HepG2 (cell line): ENCODE results near the gene CARMIL3. TPM values are rescaled to one million over a fixed set of nuclear protein-coding genes. Genes with fewer than 3 reads are reported as not detected.
A peak's percentile ranks its signal among the peaks of the same experiment; 100 is the strongest.

Source experiments
- FOXC1 ChIP-seq: sonication (generic); formaldehyde crosslinking; IDR thresholded peaks from 2 replicates; pipeline ENCODE4 v1.8.0; 2022; ENCODE audit warnings: mild to moderate bottlenecking, missing genetic modification reagents, borderline replicate concordance
- HNF1B ChIP-seq: sonication (generic); formaldehyde crosslinking; IDR thresholded peaks from 2 replicates; pipeline ENCODE4 v1.5.1; 2020; ENCODE audit warnings: mild to moderate bottlenecking, moderate library complexity, missing genetic modification reagents
- MLLT10 ChIP-seq: sonication (generic); formaldehyde crosslinking; IDR thresholded peaks from 2 replicates; pipeline ENCODE4 v1.4.0; 2020; ENCODE audit warnings: missing genetic modification reagents
- NR0B2 ChIP-seq: sonication (generic); formaldehyde crosslinking; IDR thresholded peaks from 2 replicates; pipeline ENCODE4 v1.4.0; 2020; ENCODE audit warnings: mild to moderate bottlenecking, missing genetic modification reagents
- RBFOX2 ChIP-seq: fragments of 200-400 bp; formaldehyde crosslinking; IDR thresholded peaks from 2 replicates; pipeline ENCODE4 v1.6.1; 2017; ENCODE audit warnings: low read depth, mild to moderate bottlenecking, low read length
- REPIN1 ChIP-seq: sonication (generic); formaldehyde crosslinking; IDR thresholded peaks from 2 replicates; pipeline ENCODE4 v1.8.0; 2022; ENCODE audit warnings: missing genetic modification reagents, low read depth, mild to moderate bottlenecking, borderline replicate concordance
- SNAI1 ChIP-seq: sonication (generic); formaldehyde crosslinking; IDR thresholded peaks from 2 replicates; pipeline ENCODE4 v1.5.0; 2020; ENCODE audit warnings: mild to moderate bottlenecking, missing genetic modification reagents, borderline replicate concordance
- SP4 ChIP-seq: sonication (generic); formaldehyde crosslinking; IDR thresholded peaks from 2 replicates; pipeline ENCODE4 v1.8.1; 2023; ENCODE audit warnings: mild to moderate bottlenecking, missing genetic modification reagents
- TOPORS ChIP-seq: sonication (generic); formaldehyde crosslinking; IDR thresholded peaks from 2 replicates; pipeline ENCODE4 v1.8.0; 2023; ENCODE audit warnings: mild to moderate bottlenecking, missing genetic modification reagents
- polyA plus RNA-seq, 8 experiments: library from polyadenylated mRNA; depleted of rRNA in 3 of 8; stranded (reverse) in 7 of 8; unstranded in 1 of 8; fragments of >200 nt; fragmentation: Illumina TruSeq in 4 of 8; extraction: Trizol in 4 of 8; gene quantifications; 2 replicates each; pipeline versions ENCODE4 v1.2.1 to v1.2.3, GENCODE V29; 2011 to 2016; ENCODE audit warnings: low read depth in 4 of 8, missing spikeins in 1 of 8, mixed read lengths in 1 of 8; ENCODE audit not compliant: insufficient read depth in 1 of 8
- total RNA-seq, 5 experiments: library from RNA; depleted of rRNA; stranded (reverse); fragments of >200 nt; fragmentation: Illumina TruSeq; extraction: Trizol; gene quantifications; 2 replicates each; pipeline ENCODE4 v1.2.3, GENCODE V29; 2016; ENCODE audit warnings: low read depth in 1 of 5
- TF ChIP-seq, protein P1 (sequence below): sonication (generic); formaldehyde crosslinking; IDR thresholded peaks from 2 replicates; pipeline ENCODE4 v1.5.0; 2020; ENCODE audit warnings: mild to moderate bottlenecking, missing genetic modification reagents
- TF ChIP-seq, protein P2 (sequence below): sonication (generic); formaldehyde crosslinking; IDR thresholded peaks from 2 replicates; pipeline ENCODE4 v1.5.0; 2020; ENCODE audit warnings: missing genetic modification reagents, mild to moderate bottlenecking, borderline replicate concordance
- TF ChIP-seq, protein P3 (sequence below): sonication (generic); formaldehyde crosslinking; IDR thresholded peaks from 2 replicates; pipeline ENCODE4 v1.5.0; 2020; ENCODE audit warnings: mild to moderate bottlenecking, missing genetic modification reagents, borderline replicate concordance

The CARMIL3 gene
- total and polyA plus RNA-seq, 2 of the 13 experiments (the other 11 are each of a cell fraction or from before 2014, with no cell fraction given), result 0.27 to 0.55 TPM

DNA sequence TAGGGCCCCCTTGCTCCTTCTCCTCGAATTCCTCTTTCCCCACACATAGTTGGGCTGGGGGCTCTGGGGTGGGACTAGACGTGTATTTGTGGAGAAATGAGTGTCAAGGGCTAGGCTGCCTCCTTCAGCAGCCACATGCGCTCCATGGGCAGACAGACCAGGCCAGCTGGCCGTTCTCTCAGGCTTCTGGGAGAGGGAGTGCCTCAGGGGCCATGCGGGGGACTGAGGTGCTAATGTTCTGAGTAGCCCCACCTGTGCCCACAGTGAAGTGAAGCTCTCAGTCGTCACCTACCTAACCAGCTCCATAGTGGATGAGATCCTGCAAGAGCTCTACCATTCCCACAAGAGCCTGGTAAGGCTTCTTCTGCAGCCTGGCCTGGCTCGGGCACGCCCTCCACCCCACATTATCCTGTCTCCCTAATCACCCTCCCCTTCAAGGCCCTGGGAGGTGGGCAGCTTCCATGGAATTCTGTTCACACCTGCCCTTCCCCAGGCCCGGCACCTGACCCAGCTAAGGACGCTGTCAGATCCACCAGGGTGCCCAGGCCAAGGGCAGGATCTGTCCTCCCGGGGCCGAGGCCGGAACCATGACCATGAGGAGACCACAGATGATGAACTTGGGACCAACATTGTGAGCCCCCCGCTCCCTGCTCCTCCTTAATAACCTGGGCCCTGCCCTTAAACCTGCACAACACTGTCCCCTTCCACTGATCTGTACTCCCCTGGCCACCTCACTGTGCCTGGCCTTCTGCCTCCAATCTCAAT, 10.6 kb downstream of the CARMIL3 start (continued):
- TF ChIP-seq FOXC1 (CRISPR knock-in tag) (0 out of 2 replicates have a peak, but pooled peaks have one; percentile 36), MLLT10 (no peak), NR0B2 (0 out of 2 replicates have a peak, but pooled peaks have one; percentile 36), HNF1B (CRISPR knock-in tag) (no peak), SNAI1 (CRISPR knock-in tag) (0 out of 2 replicates have a peak, but pooled peaks have one; percentile 20), REPIN1 (CRISPR knock-in tag) (no peak), SP4 (peak; percentile 49; the same call in 1 of the 2 replicates), RBFOX2 (no peak), TOPORS (0 out of 2 replicates have a peak, but pooled peaks have one; percentile 14)
- TF ChIP-seq, protein P1, sequence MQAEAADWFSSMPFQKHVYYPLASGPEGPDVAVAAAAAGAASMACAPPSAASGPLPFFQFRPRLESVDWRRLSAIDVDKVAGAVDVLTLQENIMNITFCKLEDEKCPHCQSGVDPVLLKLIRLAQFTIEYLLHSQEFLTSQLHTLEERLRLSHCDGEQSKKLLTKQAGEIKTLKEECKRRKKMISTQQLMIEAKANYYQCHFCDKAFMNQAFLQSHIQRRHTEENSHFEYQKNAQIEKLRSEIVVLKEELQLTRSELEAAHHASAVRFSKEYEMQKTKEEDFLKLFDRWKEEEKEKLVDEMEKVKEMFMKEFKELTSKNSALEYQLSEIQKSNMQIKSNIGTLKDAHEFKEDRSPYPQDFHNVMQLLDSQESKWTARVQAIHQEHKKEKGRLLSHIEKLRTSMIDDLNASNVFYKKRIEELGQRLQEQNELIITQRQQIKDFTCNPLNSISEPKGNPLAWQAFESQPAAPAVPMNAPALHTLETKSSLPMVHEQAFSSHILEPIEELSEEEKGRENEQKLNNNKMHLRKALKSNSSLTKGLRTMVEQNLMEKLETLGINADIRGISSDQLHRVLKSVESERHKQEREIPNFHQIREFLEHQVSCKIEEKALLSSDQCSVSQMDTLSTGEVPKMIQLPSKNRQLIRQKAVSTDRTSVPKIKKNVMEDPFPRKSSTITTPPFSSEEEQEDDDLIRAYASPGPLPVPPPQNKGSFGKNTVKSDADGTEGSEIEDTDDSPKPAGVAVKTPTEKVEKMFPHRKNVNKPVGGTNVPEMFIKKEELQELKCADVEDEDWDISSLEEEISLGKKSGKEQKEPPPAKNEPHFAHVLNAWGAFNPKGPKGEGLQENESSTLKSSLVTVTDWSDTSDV, result peak; percentile 87; the same call in 1 of the 2 replicates
- TF ChIP-seq, protein P2, sequence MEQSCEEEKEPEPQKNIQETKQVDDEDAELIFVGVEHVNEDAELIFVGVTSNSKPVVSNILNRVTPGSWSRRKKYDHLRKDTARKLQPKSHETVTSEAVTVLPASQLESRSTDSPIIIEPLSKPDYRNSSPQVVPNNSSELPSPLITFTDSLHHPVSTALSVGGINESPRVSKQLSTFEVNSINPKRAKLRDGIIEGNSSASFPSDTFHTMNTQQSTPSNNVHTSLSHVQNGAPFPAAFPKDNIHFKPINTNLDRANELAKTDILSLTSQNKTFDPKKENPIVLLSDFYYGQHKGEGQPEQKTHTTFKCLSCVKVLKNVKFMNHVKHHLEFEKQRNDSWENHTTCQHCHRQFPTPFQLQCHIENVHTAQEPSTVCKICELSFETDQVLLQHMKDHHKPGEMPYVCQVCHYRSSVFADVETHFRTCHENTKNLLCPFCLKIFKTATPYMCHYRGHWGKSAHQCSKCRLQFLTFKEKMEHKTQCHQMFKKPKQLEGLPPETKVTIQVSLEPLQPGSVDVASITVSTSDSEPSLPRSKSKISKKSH (CRISPR knock-in tag), result peak; percentile 44; the same call in 1 of the 2 replicates
- TF ChIP-seq, protein P3, sequence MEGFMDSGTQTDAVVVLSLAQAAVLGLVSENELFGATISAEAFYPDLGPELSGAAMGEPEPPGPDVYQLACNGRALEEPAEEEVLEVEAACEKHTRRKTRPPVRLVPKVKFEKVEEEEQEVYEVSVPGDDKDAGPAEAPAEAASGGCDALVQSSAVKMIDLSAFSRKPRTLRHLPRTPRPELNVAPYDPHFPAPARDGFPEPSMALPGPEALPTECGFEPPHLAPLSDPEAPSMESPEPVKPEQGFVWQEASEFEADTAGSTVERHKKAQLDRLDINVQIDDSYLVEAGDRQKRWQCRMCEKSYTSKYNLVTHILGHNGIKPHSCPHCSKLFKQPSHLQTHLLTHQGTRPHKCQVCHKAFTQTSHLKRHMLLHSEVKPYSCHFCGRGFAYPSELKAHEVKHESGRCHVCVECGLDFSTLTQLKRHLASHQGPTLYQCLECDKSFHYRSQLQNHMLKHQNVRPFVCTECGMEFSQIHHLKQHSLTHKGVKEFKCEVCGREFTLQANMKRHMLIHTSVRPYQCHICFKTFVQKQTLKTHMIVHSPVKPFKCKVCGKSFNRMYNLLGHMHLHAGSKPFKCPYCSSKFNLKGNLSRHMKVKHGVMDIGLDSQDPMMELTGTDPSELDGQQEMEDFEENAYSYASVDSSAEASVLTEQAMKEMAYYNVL, result 0 out of 2 replicates have a peak, but pooled peaks have one; percentile 28
